Activated CD8-positive, alpha-beta memory T cell treated with anti-CD3 and anti-CD28 coated beads, Interleukin-2, amount 50 U/mL, for 48 hours (primary cell): ENCODE data around the gene TRAF3.
"Not testable (repeated sequence)": the region's sequence is repeated elsewhere in the genome, so short reads cannot be mapped to it uniquely, and the experiment has no call there.

Experiments
- DNase-seq: peaks from one replicate; pipeline ENCODE4 v3.0.0-alpha.2; 2020

The TRAF3 gene

DNA sequence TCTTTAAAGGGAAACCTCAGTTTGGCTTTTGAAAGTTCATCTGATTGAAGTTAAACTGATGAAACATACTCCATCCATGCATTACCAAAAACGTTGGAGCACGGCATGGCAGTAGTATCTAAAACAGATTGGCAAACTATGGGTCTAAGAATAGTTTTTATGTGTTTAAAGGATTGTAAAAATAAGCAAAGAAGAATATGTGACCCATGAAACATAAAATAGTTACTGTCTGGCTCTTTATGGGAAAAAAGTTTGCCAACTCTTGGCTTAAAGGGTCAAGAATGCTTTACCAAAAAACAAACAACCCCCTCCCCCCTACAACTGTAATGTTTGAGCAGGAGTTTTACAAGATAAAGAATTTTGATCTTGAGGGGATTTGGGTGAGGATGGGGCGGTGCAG lies 32.6 kb downstream of the TRAF3 start:
- DNase-seq: no peak

DNA sequence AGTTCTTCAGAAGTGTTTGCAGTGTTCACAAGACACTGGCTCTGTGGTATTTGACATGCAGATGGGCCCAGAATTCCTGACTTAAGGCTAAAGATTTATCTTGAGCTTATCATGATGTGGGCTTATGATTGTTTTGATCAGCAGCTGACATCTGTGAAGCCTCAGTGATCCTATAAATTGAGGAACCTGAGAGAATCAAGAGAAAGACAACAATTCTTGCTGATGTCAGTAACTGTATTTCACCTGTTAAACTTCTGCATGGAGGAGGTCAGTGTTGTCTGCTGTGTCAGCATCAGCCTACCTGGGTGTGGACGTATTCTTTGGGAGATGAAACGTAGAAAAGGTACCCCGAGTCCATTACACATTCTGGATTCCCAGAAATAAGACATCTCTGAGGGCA lies 33.3 kb downstream of the TRAF3 start:
- no peak for DNase-seq

GRCh38 chr14:102811254-102811963 lies 34.2 kb downstream of the TRAF3 start:
- DNase-seq: no peak

DNA sequence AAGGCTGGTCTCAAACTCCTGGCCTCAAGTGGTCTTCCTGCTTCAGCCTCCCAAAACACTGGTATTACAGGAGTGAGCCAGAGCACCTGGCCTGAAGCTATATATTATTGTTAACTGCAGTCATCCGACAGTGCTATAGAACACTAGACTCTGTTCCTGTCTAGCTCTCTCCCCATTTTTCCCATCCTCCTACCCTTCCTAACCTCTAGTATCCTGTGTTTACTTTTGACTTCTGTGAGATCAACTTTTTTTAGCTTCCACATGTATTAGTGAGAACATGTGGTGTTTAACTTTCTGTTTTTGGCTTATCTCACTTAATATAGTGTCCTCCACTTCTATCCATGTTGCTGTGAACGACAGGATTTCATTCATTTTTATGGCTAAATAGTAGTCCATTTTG lies 34.7 kb downstream of the TRAF3 start:
- DNase-seq: no peak

DNA sequence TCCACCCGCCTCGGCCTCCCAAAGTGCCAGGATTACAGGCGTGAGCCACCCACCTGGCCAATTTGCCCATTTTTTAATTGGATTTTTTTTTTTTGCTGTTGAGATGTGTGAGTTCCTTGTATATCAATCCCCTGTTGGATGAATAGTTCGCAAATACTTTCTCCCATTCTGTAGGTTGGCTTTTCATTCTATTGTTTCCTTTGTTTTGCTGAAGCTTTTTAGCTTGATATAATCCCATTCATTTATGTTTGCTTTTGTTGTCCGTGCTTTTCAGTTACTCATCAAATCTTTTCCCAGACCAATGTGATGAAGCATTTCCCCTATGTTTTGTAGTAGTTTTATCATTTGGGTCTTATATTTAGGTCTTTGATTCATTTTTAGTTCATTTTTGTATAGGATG lies 36.4 kb downstream of the TRAF3 start:
- no peak for DNase-seq

- DNase-seq: peak; percentile 42
Observed at GRCh38 chr14:102817318-102817717, 40.1 kb downstream of the TRAF3 start.

- peak; percentile 48 for DNase-seq
Observed at GRCh38 chr14:102817942-102818940, 41.0 kb downstream of the TRAF3 start.

DNA sequence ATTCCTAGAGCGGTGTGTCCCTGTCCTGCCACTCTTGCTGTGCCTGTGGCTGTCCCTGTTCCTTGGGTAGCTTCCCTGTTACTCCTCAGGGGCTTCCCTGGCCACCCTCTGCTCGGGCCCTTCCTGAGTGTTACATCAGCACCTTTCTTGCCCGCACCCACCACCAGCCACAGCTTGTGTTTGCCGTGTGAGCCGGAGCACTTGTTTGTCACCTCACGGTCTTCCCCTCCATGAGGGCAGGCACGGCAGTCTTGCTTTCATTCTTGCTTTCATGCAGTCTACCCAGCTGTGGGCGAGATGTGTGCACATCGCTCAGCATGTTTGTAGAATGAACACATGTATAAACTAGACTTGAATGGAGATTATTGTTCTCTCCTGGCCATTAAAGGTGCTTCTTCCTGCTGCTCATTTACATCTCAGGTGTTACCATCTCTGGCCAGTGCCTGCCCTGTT lies 42.0 kb downstream of the TRAF3 start:
- peak; percentile 83 for DNase-seq

GRCh38 chr14:102819747-102820330 lies 42.6 kb downstream of the TRAF3 start:
- peak; percentile 52 for DNase-seq

- no peak for DNase-seq
Observed at GRCh38 chr14:102821252-102821651, 44.0 kb downstream of the TRAF3 start.

- DNase-seq: peak; percentile 75
Observed at GRCh38 chr14:102822311-102822863, 45.1 kb downstream of the TRAF3 start.

GRCh38 chr14:102822887-102823286 lies 45.6 kb downstream of the TRAF3 start:
- not testable (repeated sequence) for DNase-seq

GRCh38 chr14:102823546-102823945 lies 46.3 kb downstream of the TRAF3 start:
- no peak for DNase-seq

GRCh38 chr14:102824832-102825231 lies 47.6 kb downstream of the TRAF3 start:
- no peak for DNase-seq

GRCh38 chr14:102825307-102826095 lies 48.3 kb downstream of the TRAF3 start:
- DNase-seq: no peak

GRCh38 chr14:102826161-102826560 lies 48.9 kb downstream of the TRAF3 start:
- no peak for DNase-seq

GRCh38 chr14:102826751-102827675 lies 49.8 kb downstream of the TRAF3 start:
- DNase-seq: no peak

DNA sequence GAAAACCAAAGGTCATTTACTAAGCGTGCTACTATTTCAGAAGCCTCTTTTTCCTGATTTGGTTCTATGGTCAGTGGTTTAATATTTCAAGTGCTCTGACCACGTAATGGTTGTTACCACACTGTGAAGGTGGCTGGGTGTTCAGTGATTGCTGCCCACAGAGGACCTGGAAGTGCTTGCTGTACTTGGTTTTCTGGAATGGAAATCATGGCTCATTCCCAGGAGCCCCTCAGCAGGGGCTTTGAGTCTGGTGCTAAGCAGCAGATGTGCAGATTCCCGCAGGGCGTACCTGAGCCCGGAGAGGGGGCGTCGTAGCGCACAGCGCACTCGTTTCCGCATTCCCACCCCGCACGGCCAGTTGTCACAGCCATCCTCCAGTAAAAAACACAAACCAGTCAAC lies 50.5 kb downstream of the TRAF3 start:
- DNase-seq: no peak

GRCh38 chr14:102828151-102828550 lies 50.9 kb downstream of the TRAF3 start:
- DNase-seq: no peak

DNA sequence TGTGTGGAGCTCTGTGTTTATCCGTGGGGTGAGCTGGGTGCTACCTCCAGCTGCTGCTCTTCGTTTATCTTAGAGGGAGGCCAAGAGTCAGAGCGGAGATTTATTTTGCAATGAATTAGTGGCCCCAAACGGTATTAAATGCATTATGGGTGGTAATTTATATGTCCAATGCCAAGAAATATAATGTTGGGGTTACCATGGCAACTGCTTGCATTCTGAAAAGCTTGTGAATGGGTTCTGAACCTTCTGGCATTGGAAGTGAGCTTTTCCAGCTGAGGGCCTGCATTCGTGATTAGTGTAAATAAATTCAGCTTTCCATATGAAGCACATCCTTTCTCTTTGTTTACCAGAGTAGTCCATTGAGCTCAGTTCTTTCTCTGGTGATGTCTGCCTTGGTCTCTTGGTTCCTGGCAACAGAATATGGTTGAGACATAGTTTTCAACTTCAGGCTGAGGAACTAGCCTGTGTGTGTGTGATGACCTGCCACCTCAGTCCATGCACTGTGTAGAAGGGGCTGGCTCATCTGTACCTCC lies 51.8 kb downstream of the TRAF3 start:
- DNase-seq: no peak
